HG02763 (cell line): Measurements from ENCODE around the gene CUL3.

Experiments used
- ATAC-seq: cut with Tn5 transposase; IDR thresholded peaks from one replicate; pipeline ENCODE4 v1.9.1; 2021; ENCODE audit warnings: mild to moderate bottlenecking, moderate library complexity; ENCODE audit not compliant: unreplicated experiment

Gene CUL3

GRCh38 chr2:224432003-224432579 lies 153.1 kb downstream of the CUL3 start:
- ATAC-seq, result no peak

- ATAC-seq, result no peak
Measured at GRCh38 chr2:224429441-224429810, 155.7 kb downstream of the CUL3 start.

GRCh38 chr2:224428787-224429440 lies 156.2 kb downstream of the CUL3 start:
- ATAC-seq, result no peak

- ATAC-seq, result no peak
Measured at GRCh38 chr2:224427471-224427870, 157.7 kb downstream of the CUL3 start.

- ATAC-seq, result no peak
Measured at GRCh38 chr2:224426656-224427055, 158.5 kb downstream of the CUL3 start.

GRCh38 chr2:224421065-224421464 lies 164.1 kb downstream of the CUL3 start:
- no peak for ATAC-seq
